GM23338 (cell line): ENCODE measurements around the gene SRGAP3. TPM values are rescaled to one million over a fixed set of nuclear protein-coding genes. Genes with fewer than 3 reads are reported as not detected.

Source experiments
- ATAC-seq: fragments of 200-7000 bp; cut with Tn5 transposase; 3 replicates; pipeline ENCODE4 v1.9.1; 2020
- DNase-seq: peaks from one replicate; pipeline ENCODE4 v3.0.0-alpha.2; 2015; ENCODE audit warnings: low spot score
- H2AFZ ChIP-seq: fragments of 200-600 bp; sonication (generic); 2 replicates; pipeline ENCODE4 v1.8.0; 2016; ENCODE audit warnings: antibody characterized with exemption, mild to moderate bottlenecking, moderate library complexity
- H3F3A ChIP-seq: fragments of 200-600 bp; sonication (generic); replicated peaks from 2 replicates; pipeline ENCODE4 v1.8.0; 2017; ENCODE audit warnings: antibody characterized with exemption, mixed run types, low read depth
- H3K27ac ChIP-seq: fragments of 200-600 bp; sonication (generic); 2 replicates; pipeline ENCODE4 v1.6.1; 2016; ENCODE audit warnings: low read depth
- H3K27me3 ChIP-seq: fragments of 200-600 bp; sonication (generic); 2 replicates; pipeline ENCODE4 v1.8.0; 2016; ENCODE audit warnings: mild to moderate bottlenecking, mixed run types, moderate library complexity; ENCODE audit not compliant: insufficient read depth
- H3K36me3 ChIP-seq: fragments of 200-600 bp; sonication (generic); 2 replicates; pipeline ENCODE4 v1.8.0; 2016; ENCODE audit warnings: mild to moderate bottlenecking; ENCODE audit not compliant: insufficient read depth
- H3K4me1 ChIP-seq: fragments of 200-600 bp; sonication (generic); 2 replicates; pipeline ENCODE4 v1.8.0; 2016; ENCODE audit warnings: mild to moderate bottlenecking, moderate library complexity; ENCODE audit not compliant: insufficient read depth
- H3K4me2 ChIP-seq: fragments of 200-600 bp; sonication (generic); 2 replicates; pipeline ENCODE4 v1.7.1; 2017; ENCODE audit warnings: mixed run types
- H3K4me3 ChIP-seq: fragments of 200-600 bp; sonication (generic); 2 replicates; pipeline ENCODE4 v1.6.1; 2016; ENCODE audit warnings: mixed run types
- H3K79me2 ChIP-seq: fragments of 200-600 bp; sonication (generic); replicated peaks from 2 replicates; pipeline ENCODE4 v1.8.0; 2017; ENCODE audit warnings: mild to moderate bottlenecking; ENCODE audit not compliant: insufficient read depth
- H3K9me2 ChIP-seq: fragments of 200-600 bp; sonication (generic); 2 replicates; pipeline ENCODE4 v1.8.0; 2017; ENCODE audit not compliant: insufficient read depth
- H4K20me1 ChIP-seq: fragments of 200-600 bp; sonication (generic); replicated peaks from 2 replicates; pipeline ENCODE4 v1.8.0; 2017; ENCODE audit warnings: mild to moderate bottlenecking; ENCODE audit not compliant: insufficient read depth
- H3K27ac Mint-ChIP-seq: 2 replicates; pipeline ENCODE4 v1.8.0; 2020; ENCODE audit warnings: inconsistent platforms, mild to moderate bottlenecking, moderate library complexity, mixed read lengths
- H3K27me3 Mint-ChIP-seq: 3 replicates; pipeline ENCODE4 v1.8.0; 2022; ENCODE audit warnings: low read depth, mild to moderate bottlenecking, moderate library complexity, mixed read lengths, inconsistent platforms; ENCODE audit not compliant: insufficient read depth, poor library complexity
- H3K36me3 Mint-ChIP-seq: 3 replicates; pipeline ENCODE4 v1.8.0; 2021; ENCODE audit warnings: low read depth, mild to moderate bottlenecking, inconsistent platforms, moderate library complexity, mixed read lengths
- H3K4me1 Mint-ChIP-seq: 3 replicates; pipeline ENCODE4 v1.8.0; 2020; ENCODE audit warnings: mild to moderate bottlenecking, inconsistent platforms, mixed read lengths
- H3K4me3 Mint-ChIP-seq: 3 replicates; pipeline ENCODE4 v1.8.0; 2021; ENCODE audit warnings: moderate library complexity, mild to moderate bottlenecking, inconsistent platforms, mixed read lengths
- H3K9me3 Mint-ChIP-seq: 3 replicates; pipeline ENCODE4 v1.8.0; 2020; ENCODE audit warnings: moderate library complexity, mild to moderate bottlenecking, inconsistent platforms, mixed read lengths
- CREB1 ChIP-seq: fragments of 250-450 bp; sonication (Bioruptor Pico); IDR thresholded peaks from 2 replicates; pipeline ENCODE4 v1.5.0; 2020; ENCODE audit warnings: low read depth, mild to moderate bottlenecking, moderate library complexity
- EZH2 ChIP-seq: fragments of 200-600 bp; sonication (generic); IDR thresholded peaks from one replicate; pipeline ENCODE4 v1.8.0; 2017; ENCODE audit warnings: antibody characterized with exemption, mild to moderate bottlenecking, low read depth; ENCODE audit not compliant: unreplicated experiment
- EZH2phosphoT487 ChIP-seq: fragments of 200-600 bp; sonication (generic); IDR thresholded peaks from one replicate; pipeline ENCODE4 v1.8.1; 2018; ENCODE audit warnings: antibody characterized with exemption; ENCODE audit not compliant: unreplicated experiment
- JUNB ChIP-seq: IDR thresholded peaks from one replicate; pipeline ENCODE4 v1.6.1; 2016; ENCODE audit warnings: antibody characterized with exemption; ENCODE audit not compliant: unreplicated experiment
- NANOG ChIP-seq: IDR thresholded peaks from 2 replicates; pipeline ENCODE4 v1.6.1; 2016; ENCODE audit warnings: antibody characterized with exemption, borderline replicate concordance
- POLR2AphosphoS5 ChIP-seq: IDR thresholded peaks from 2 replicates; pipeline ENCODE4 v1.6.1; 2016; ENCODE audit warnings: antibody characterized with exemption, low read depth
- STAT1 ChIP-seq: IDR thresholded peaks from one replicate; pipeline ENCODE4 v1.6.1; 2016; ENCODE audit warnings: antibody characterized with exemption; ENCODE audit not compliant: unreplicated experiment
- ZNF114 ChIP-seq: fragments of 250-450 bp; sonication (Bioruptor Pico); IDR thresholded peaks from 2 replicates; pipeline ENCODE4 v1.5.0; 2020; ENCODE audit warnings: mild to moderate bottlenecking, moderate library complexity
- ZNF331 ChIP-seq: fragments of 250-450 bp; sonication (Bioruptor Pico); IDR thresholded peaks from 2 replicates; pipeline ENCODE4 v1.5.0; 2020; ENCODE audit warnings: low read depth, mild to moderate bottlenecking, moderate library complexity
- ZNF462 ChIP-seq: fragments of 250-450 bp; sonication (Bioruptor Pico); IDR thresholded peaks from 2 replicates; pipeline ENCODE4 v1.5.0; 2020; ENCODE audit warnings: mild to moderate bottlenecking, moderate library complexity
- polyA plus RNA-seq: library from polyadenylated mRNA; unstranded; fragments of >200 nt; fragmentation: Nextera tagmentation; extraction: Ambion mirVana; gene quantifications from 2 replicates; pipeline ENCODE4 v1.2.1, GENCODE V29; 2016
- total RNA-seq: library from RNA; depleted of rRNA; stranded (reverse); fragments of >200 nt; shearing (Covaris generic); gene quantifications from 2 replicates; pipeline ENCODE4 v1.2.3, GENCODE V29; 2014

Gene SRGAP3
- total and polyA plus RNA-seq, 2 experiments from 2014 or later: 6.4 to 9.4 TPM

- TF ChIP-seq ZNF462 (CRISPR knock-in tag) (no peak), EZH2phosphoT487 (no peak), EZH2 (no peak), POLR2AphosphoS5 (no peak), ZNF331 (CRISPR knock-in tag) (no peak), STAT1 (no peak), ZNF114 (CRISPR knock-in tag) (no peak)
Observed at GRCh38 chr3:9153904-9154619, 95.4 kb downstream of the SRGAP3 start (continued).

GRCh38 chr3:9151240-9151639 is 98.2 kb downstream of the SRGAP3 start:
- H3K27me3 Mint-ChIP-seq: peaks cover 12% of the 10 kb centered on the region
- H3K4me1 Mint-ChIP-seq: peaks cover 12% of the 10 kb centered on the region
- no peaks in the 10 kb centered on the region for H3F3A ChIP-seq
- no peaks in the 10 kb centered on the region for H3K79me2 ChIP-seq
- H3K36me3 ChIP-seq: no peaks in the 10 kb centered on the region; the same call in 1 of the 2 replicates
- no peak overlapping the region for H2AFZ ChIP-seq
- TF ChIP-seq ZNF331 (CRISPR knock-in tag) (no peak), NANOG (no peak), CREB1 (no peak), ZNF462 (CRISPR knock-in tag) (no peak), JUNB (no peak), POLR2AphosphoS5 (no peak)
- no peaks in the 10 kb centered on the region for H3K27me3 ChIP-seq
- H3K27ac ChIP-seq: no peak overlapping the region
- no peak for ATAC-seq
- H3K4me1 ChIP-seq: peaks cover 5% of the 10 kb centered on the region
- no peak overlapping the region for H3K27ac Mint-ChIP-seq
- H4K20me1 ChIP-seq: no peaks in the 10 kb centered on the region
- no peak overlapping the region for H3K4me2 ChIP-seq
- DNase-seq: no peak
- H3K36me3 Mint-ChIP-seq: peaks cover 26% of the 10 kb centered on the region
- peaks cover 5% of the 10 kb centered on the region; the same call in 1 of the 2 replicates for H3K9me2 ChIP-seq
- H3K4me3 Mint-ChIP-seq: no peak overlapping the region
- H3K9me3 Mint-ChIP-seq: peaks cover 32% of the 10 kb centered on the region
- H3K4me3 ChIP-seq: no peak overlapping the region
